Stimulated activated CD4-positive, alpha-beta T cell treated with anti-CD3 and anti-CD28 coated beads, Interleukin-15, amount 100 ng/mL, for 24 hours (primary cell): ENCODE measurements around the gene ARHGEF11.
"Not testable (repeated sequence)": the region's sequence is repeated elsewhere in the genome, so short reads cannot be mapped to it uniquely, and the experiment has no call there.

Experiments
- DNase-seq: peaks from one replicate; pipeline ENCODE4 v3.0.0-alpha.2; 2020

Gene ARHGEF11

GRCh38 chr1:156928043-156928602, 117.4 kb downstream of the ARHGEF11 start:
- no peak for DNase-seq

DNA sequence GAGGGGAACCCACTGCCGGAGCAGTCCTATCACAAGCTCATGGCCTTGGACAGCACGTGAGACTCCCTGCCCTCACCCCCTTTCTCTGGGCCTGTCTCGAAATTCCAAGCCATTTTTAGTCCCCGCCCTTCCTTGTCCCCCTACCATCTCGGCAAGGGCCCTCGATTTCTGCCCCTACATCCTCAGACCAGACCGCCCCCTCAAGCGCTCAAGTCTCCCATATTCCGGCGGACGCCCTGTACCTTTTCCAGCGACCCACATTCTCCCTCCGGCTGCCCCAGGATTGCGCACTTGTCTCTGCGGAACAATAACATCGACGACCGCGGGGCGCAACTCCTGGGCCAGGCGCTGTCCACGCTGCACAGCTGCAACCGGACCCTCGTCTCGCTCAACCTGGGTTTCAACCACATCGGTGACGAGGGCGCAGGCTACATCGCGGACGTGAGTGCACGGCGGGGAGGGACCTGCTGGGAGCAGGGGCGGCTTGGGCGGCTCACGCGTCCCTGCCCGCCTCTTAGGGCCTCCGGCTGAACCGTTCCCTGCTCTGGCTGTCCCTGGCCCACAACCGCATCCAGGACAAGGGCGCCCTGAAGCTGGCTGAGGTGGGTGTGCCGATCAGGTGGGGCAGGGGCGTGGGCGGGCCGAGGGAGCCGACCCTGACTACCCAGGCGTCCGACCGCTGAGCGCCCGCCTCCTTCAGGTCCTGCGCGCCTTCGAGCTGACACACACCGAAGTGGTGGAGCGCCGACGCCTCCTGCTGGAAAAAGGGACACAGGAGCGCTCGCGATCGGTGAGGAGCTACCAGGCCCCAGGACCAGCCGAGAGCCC, 118.1 kb downstream of the ARHGEF11 start:
- DNase-seq: peak; percentile 85

GRCh38 chr1:156926695-156927094, 118.8 kb downstream of the ARHGEF11 start:
- not testable (repeated sequence) for DNase-seq

- DNase-seq: peak; percentile 69
These were observed 119.4 kb downstream of the ARHGEF11 start for GRCh38 chr1:156926175-156926574.

DNA sequence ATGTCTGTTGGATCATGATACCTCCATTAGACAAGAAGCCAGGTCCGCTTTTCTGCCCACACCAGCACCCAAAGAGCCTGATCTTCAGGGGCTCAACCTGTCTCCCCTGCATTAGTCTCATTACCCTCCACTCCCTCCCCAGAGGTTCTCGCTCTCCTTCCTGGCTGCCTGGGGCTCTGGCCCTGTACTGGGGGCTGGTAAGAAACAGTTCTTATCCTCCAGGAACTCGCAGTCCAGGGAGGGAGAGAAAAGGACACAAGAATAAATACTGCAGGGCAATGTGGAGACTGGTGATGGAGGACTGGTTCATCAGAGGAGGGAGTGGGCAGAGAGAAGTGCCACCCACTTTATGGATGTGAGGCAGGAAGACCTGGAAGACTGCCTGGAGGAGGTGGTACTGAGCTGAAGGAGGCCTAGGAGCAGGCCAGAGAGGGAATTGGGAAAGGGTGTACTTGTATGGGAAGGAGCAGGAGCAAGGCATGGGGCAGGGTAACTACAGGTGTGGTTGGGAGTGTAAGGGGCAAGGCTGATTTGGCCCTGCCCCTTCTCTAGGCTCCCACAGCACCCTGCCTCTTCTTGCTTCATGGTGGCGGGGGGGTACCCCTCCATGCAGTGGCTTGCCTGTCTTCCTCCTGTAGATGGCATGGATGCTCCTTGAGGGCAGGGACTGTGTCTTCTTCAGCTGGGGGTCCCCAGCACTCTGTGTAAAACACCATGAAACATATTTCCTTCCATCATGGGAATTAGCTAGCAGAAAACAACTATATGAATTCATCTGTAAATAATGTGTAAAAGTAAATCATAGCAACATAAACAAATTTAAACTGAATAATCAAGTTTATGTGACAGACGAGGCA, 120.2 kb downstream of the ARHGEF11 start:
- DNase-seq: no peak

GRCh38 chr1:156924478-156925153, 120.9 kb downstream of the ARHGEF11 start:
- DNase-seq: no peak

- no peak for DNase-seq
These were observed 121.7 kb downstream of the ARHGEF11 start for GRCh38 chr1:156923670-156924477.

- DNase-seq: no peak
These were observed 122.4 kb downstream of the ARHGEF11 start for GRCh38 chr1:156922986-156923669.

DNA sequence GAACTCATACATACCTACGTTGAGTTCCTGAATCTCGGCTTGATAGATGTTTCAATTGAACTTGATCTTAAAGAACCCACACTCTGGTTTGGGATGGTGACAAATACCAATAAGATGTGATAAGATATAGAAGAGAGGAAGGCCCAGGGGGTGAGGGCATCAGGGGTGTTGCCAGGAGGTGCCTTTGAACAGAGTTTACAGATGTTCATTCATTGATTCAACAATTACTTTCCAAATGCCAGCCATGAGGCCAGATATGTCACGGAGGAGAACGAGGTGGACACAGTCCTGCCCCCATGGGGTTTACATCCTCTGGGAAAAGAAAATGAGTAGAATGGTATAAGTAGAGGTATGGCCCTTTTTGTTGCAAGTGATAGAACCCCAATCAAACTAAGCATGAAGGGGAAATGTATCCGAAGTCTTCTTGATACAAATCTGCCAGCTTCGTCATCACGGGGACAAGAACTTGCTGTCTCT, 124.5 kb downstream of the ARHGEF11 start:
- DNase-seq: no peak

DNA sequence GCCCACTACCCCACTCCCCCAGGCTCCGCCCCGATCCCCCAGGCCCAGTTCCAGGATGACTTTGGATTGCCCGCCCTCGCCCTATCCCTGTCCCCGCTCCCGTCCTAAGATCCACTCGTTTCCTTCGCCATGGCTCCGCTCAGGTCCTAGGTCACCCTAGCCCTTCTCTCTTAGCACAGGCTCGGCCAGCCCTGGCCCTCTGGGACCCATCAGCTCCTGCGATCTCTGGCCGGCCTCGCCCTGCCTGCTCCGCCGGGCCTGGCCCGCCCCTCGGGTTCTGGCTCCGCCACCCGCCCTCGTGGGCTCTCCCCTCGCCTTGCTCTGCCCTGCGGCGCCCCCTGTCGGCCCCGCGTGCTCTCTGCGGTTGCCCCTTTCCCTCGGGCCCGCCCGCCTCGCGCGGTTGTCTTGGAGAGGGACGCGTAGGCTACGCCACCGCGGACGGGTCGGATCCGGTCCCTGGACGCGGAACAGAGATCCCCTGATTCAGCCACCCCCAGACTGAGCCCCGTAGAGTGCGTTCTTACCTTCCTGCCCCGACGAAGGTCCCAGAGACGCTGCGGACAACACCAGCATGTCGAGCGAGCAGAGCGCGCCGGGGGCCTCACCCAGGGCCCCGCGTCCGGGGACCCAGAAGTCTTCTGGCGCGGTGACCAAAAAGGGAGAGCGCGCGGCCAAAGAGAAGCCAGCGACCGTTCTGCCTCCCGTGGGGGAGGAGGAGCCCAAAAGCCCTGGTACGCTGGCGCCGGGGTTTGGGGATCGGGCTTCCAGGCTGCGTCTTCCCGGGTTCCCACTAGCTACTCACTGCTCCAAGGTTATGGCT, 125.1 kb downstream of the ARHGEF11 start, which contains the start of gene LRRC71:
LRRC71 (plus strand) TSS at position 400 of the 820 bp plus-strand sequence; CDS start at position 572, 172 bp downstream.
- DNase-seq: peak; percentile 85

DNA sequence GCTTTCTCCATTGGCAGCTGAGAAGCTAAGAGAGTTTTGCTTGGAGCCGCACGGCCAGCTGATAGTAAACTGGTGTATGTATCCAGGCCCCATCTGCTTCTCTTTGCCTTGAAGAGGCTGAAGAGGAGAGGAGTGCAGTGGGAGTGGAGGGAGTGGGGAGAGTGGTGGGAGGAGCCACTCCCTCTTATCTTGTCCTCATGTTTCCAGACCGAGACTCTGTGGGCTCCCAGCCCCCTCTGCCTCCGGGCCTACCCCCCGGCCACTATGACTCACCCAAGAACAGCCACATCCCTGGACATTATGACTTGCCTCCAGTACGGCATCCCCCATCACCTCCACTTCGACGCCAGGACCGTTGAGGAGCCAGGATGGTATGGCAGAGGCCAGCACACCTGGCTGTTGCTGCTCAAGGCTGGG, 131.1 kb downstream of the ARHGEF11 start:
- no peak for DNase-seq

DNA sequence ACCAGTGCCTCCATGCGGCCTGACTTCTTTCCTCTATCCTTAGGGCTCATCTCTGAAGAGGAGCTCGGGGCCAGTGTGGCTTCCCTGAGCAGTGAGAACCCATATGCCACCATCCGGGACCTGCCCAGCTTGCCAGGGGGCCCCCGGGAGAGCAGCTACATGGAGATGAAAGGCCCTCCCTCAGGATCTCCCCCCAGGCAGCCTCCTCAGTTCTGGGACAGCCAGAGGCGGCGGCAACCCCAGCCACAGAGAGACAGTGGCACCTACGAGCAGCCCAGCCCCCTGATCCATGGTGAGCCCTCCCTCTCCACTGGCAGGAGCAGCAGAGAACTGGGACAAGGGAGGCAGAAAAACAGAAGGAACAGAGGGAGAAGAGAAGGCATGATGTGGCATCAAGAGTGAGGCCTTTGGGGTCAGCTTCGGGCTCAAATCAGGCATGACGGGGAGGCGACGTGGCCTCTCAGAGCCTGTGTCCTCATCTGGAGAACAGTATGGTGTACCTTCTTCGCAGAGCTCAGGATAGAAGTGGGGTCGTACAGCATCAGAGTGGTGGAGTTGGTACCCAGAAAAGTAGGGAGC, 131.6 kb downstream of the ARHGEF11 start:
- no peak for DNase-seq

GRCh38 chr1:156912861-156913808, 132.4 kb downstream of the ARHGEF11 start:
- DNase-seq: no peak

DNA sequence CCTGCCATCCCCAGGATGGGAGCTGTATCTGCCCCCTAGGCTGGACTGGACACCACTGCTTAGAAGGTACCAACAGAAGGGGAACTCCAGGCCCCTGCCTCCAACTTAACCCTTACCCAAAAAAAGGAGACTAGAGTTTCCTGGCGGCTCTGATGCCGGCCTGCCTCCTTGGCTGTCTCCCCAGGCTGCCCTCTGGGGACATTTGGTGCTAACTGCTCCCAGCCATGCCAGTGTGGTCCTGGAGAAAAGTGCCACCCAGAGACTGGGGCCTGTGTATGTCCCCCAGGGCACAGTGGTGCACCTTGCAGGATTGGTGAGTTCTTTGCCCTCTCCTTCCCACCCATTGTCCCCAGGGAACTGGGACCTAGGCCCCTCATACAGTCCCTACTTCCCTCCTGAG, 133.2 kb downstream of the ARHGEF11 start:
- DNase-seq: no peak

- DNase-seq: no peak
These were observed 133.8 kb downstream of the ARHGEF11 start for GRCh38 chr1:156911577-156912298.

GRCh38 chr1:156910309-156910782, 135.2 kb downstream of the ARHGEF11 start:
- peak; percentile 72 for DNase-seq

- no peak for DNase-seq
These were observed 135.9 kb downstream of the ARHGEF11 start for GRCh38 chr1:156909671-156910070.

DNA sequence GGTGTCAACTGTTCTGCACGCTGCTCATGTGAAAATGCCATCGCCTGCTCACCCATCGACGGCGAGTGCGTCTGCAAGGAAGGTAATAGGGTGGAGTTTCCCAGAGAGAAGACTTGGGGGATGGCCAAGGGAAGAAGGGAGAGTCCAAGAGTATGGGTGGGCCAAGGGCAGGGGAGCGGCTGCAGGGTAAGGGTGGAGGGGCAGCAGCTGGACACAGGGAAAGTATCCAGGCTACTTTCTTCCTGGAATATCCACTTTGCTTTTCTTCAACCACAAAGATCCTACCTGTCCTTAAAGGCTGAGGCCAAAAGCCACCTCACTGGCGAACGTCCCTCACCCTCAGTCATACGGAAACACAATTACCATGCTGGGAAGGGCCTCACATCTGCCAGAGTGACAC, 136.6 kb downstream of the ARHGEF11 start:
- no peak for DNase-seq
